B cell (primary cell): ENCODE data around the gene EIF4G1. TPM values are rescaled to one million over a fixed set of nuclear protein-coding genes. Genes with fewer than 3 reads are reported as not detected.

Experiments used
- ATAC-seq: fragments of 200-7000 bp; cut with Tn5 transposase; one replicate; pipeline ENCODE4 v1.10.0; 2021; ENCODE audit warnings: low read depth, mild to moderate bottlenecking, moderate number of reproducible peaks, moderate library complexity
- CTCF ChIA-PET: fragments of 350-600 bp; sonication (Branson Sonifier 250); formaldehyde crosslinking; loops from one replicate; lab custom pipeline; 2021; ENCODE audit warnings: antibody characterized with exemption, inconsistent platforms; lab: Charles Lee
- POLR2A ChIA-PET: fragments of 350-600 bp; sonication (Branson Sonifier 250); formaldehyde crosslinking; loops from one replicate; lab custom pipeline; 2021; ENCODE audit warnings: antibody characterized with exemption; lab: Charles Lee
- DNase-seq: peaks from one replicate; pipeline ENCODE4 v3.0.0; 2013
- H2AFZ ChIP-seq: 2 replicates; pipeline ENCODE4 v1.6.1; 2012; ENCODE audit warnings: mild to moderate bottlenecking, low read depth, low read length; ENCODE audit not compliant: insufficient read depth, poor library complexity, severe bottlenecking
- H3K27ac ChIP-seq, 2 donors: 1 replicate in 1 of 2; 2 replicates in 1 of 2; pipeline ENCODE4 v1.5.1; 2012 to 2013; ENCODE audit warnings: low read length in 2 of 2, mild to moderate bottlenecking in 2 of 2, moderate library complexity in 1 of 2
- H3K27me3 ChIP-seq, 4 experiments: fragments of 200-600 bp in 1 of 4; sonication (generic) in 1 of 4; replicated peaks in 1 of 4; 1 replicate in 2 of 4; 2 replicates in 2 of 4; pipeline versions ENCODE4 v1.6.1 to v1.7.0; 2013 to 2016; ENCODE audit warnings: low read length in 3 of 4, mild to moderate bottlenecking in 2 of 4, mixed read lengths in 1 of 4, moderate library complexity in 1 of 4; ENCODE audit not compliant: insufficient read depth in 4 of 4, control insufficient read depth in 3 of 4; ENCODE audit errors: control extremely low read depth in 1 of 4
- H3K36me3 ChIP-seq, 2 experiments: replicated peaks in 1 of 2; 1 replicate in 1 of 2; 2 replicates in 1 of 2; pipeline versions ENCODE4 v1.6.1 to v1.7.1; 2013; ENCODE audit warnings: low read length in 1 of 2; ENCODE audit not compliant: insufficient read depth in 2 of 2, control insufficient read depth in 1 of 2; ENCODE audit errors: control extremely low read depth in 1 of 2, extremely low read depth in 1 of 2
- H3K4me1 ChIP-seq, 2 donors: fragments of 200-600 bp in 1 of 2; sonication (generic) in 1 of 2; 1 replicate in 1 of 2; 2 replicates in 1 of 2; pipeline versions ENCODE4 v1.5.1 to v1.6.1; 2013 to 2017; ENCODE audit warnings: low read length in 2 of 2; ENCODE audit not compliant: control insufficient read depth in 2 of 2, insufficient read depth in 2 of 2
- H3K4me2 ChIP-seq: replicated peaks from 2 replicates; pipeline ENCODE3; 2012; ENCODE audit warnings: mild to moderate bottlenecking, low read depth, low read length; ENCODE audit not compliant: poor library complexity, severe bottlenecking
- H3K4me3 ChIP-seq, 5 experiments: fragments of 200-600 bp in 1 of 5; sonication (generic) in 1 of 5; 1 replicate in 3 of 5; 2 replicates in 2 of 5; pipeline versions ENCODE4 v1.5.1 to v1.7.0; 2011 to 2016; ENCODE audit warnings: low read length in 4 of 5, mild to moderate bottlenecking in 4 of 5, low read depth in 2 of 5, control low read depth in 1 of 5, moderate library complexity in 1 of 5; ENCODE audit not compliant: insufficient read depth in 1 of 5; ENCODE audit errors: control extremely low read depth in 1 of 5, extremely low read depth in 1 of 5
- H3K79me2 ChIP-seq: fragments of 200-600 bp; sonication (generic); one replicate; pipeline ENCODE4 v1.6.0; 2016; ENCODE audit warnings: low read length; ENCODE audit not compliant: control insufficient read depth, insufficient read depth
- H3K9ac ChIP-seq: fragments of 200-600 bp; sonication (generic); 2 replicates; pipeline ENCODE4 v1.6.1; 2017; ENCODE audit warnings: mild to moderate bottlenecking, low read length, moderate library complexity
- H3K9me3 ChIP-seq, 3 donors: one replicate each; pipeline versions ENCODE4 v1.6.1 to v1.7.1; 2013; ENCODE audit warnings: low read length in 2 of 3; ENCODE audit not compliant: control insufficient read depth in 2 of 3, insufficient read depth in 1 of 3; ENCODE audit errors: control extremely low read depth in 1 of 3
- H4K20me1 ChIP-seq: 2 replicates; pipeline ENCODE4 v1.6.0; 2012; ENCODE audit warnings: mild to moderate bottlenecking, low read length; ENCODE audit not compliant: insufficient read depth, control insufficient read depth, poor library complexity, severe bottlenecking
- H3K27ac Mint-ChIP-seq: one replicate; pipeline ENCODE4 v1.8.0; 2021; ENCODE audit warnings: mixed read lengths
- H3K27me3 Mint-ChIP-seq: one replicate; pipeline ENCODE4 v1.8.0; 2021; ENCODE audit warnings: mixed read lengths
- H3K4me1 Mint-ChIP-seq: one replicate; pipeline ENCODE4 v1.8.0; 2021; ENCODE audit warnings: mixed read lengths
- H3K4me3 Mint-ChIP-seq: one replicate; pipeline ENCODE4 v1.8.0; 2021; ENCODE audit warnings: mixed read lengths
- H3K9me3 Mint-ChIP-seq: one replicate; pipeline ENCODE4 v1.8.0; 2022; ENCODE audit warnings: mixed read lengths; ENCODE audit not compliant: insufficient read depth
- EZH2 ChIP-seq: IDR thresholded peaks from 2 replicates; pipeline ENCODE4 v1.6.1; 2012; ENCODE audit warnings: borderline replicate concordance, low read depth, mild to moderate bottlenecking, moderate library complexity, low read length; ENCODE audit not compliant: insufficient read depth, poor library complexity, severe bottlenecking
- WGBS: methylation state at CpG from one replicate; pipeline ENCODE4 v1.1.5; 2013; ENCODE audit warnings: missing lambda C conversion rate; ENCODE audit not compliant: insufficient coverage; 5-methylcytosine and 5-hydroxymethylcytosine counted together
- intact Hi-C: fragments of 100-400 bp; cut with micrococcal nuclease; formaldehyde crosslinking; loops from one replicate; pipeline ENCODE4 v1.10.0; 2022
- polyA plus RNA-seq: library from polyadenylated mRNA; depleted of rRNA; stranded (reverse); fragments of >200 nt; gene quantifications from 2 replicates; pipeline ENCODE4 v1.2.3, GENCODE V29; 2012
- total RNA-seq, 2 donors: library from RNA; stranded (reverse); fragments of 120-200 nt in 1 of 2; gene quantifications; 1 replicate in 1 of 2; 2 replicates in 1 of 2; pipeline versions ENCODE4 v1.2.3 to v1.2.4, GENCODE V29; 2013 to 2022
- TF ChIP-seq, protein P1 (sequence below): fragments of 200-600 bp; IDR thresholded peaks from one replicate; pipeline ENCODE4 v1.8.0; 2022; ENCODE audit warnings: antibody characterized with exemption, mild to moderate bottlenecking

EIF4G1 gene
- total and polyA plus RNA-seq, 2 donors (not counting 1 experiment from before 2014, with no cell fraction given) = 65.8 to 160 TPM

DNA sequence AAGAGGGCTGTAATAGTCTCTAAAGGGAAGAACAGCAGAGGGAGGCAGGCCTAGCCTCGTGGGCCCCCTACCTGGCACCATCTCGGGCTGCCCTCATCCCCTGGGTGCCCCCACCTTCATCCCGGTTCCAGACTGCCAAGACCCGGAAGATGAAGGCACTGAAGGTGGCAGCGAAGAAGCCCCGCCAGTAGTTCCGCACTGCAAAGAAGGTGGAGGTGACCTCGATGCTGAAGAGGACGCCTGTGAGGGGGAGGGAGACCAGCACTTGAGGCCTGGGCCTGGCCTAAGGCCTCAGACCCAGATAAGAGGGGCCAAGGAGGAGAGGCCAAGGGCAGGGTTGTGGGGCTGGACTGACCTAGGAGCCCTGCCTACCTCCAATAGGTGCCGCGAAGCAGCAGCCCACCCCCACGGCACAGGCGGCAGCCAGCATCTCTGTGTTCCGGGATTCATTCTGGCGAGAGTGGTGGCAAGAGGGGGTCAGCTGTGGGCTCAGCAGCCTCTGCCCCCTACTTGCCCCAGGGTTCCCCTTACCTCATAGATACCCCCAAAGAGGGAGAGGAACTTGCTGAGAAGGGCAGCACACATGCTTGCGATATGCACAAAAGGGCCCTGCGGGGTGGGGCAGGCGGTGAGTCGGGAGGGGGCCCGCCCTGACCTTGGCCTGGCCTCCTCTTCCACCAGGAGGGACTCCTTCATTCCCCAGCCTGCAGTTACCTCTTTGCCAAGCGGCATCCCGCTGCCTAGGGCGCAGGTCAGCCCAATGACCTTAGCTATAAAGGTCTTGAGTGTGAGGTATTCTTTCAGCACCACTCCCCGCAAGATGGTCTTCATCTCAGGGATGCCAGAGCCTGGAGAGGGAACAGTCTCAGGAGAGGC, 43.1 kb downstream of the EIF4G1 start:
- POLR2A ChIA-PET = no interaction called here

More for the DNA sequence above, 43.1 kb downstream of the EIF4G1 start:
- intact Hi-C loops = no loop called here
- TF ChIP-seq, protein P1, sequence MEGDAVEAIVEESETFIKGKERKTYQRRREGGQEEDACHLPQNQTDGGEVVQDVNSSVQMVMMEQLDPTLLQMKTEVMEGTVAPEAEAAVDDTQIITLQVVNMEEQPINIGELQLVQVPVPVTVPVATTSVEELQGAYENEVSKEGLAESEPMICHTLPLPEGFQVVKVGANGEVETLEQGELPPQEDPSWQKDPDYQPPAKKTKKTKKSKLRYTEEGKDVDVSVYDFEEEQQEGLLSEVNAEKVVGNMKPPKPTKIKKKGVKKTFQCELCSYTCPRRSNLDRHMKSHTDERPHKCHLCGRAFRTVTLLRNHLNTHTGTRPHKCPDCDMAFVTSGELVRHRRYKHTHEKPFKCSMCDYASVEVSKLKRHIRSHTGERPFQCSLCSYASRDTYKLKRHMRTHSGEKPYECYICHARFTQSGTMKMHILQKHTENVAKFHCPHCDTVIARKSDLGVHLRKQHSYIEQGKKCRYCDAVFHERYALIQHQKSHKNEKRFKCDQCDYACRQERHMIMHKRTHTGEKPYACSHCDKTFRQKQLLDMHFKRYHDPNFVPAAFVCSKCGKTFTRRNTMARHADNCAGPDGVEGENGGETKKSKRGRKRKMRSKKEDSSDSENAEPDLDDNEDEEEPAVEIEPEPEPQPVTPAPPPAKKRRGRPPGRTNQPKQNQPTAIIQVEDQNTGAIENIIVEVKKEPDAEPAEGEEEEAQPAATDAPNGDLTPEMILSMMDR = no peak
- TF ChIP-seq EZH2 = no peak
- WGBS = 96% methylated on average over 21 of the region's 24 CpGs
- no peaks in the 10 kb centered on the region for H3K36me3 ChIP-seq
- DNase-seq = no peak
- H3K4me3 Mint-ChIP-seq = no peak overlapping the region
- no peaks in the 10 kb centered on the region for H4K20me1 ChIP-seq
- no peak overlapping the region for H3K4me2 ChIP-seq
- H2AFZ ChIP-seq = no peak overlapping the region
- H3K27ac Mint-ChIP-seq = no peak overlapping the region
- no peak overlapping the region for H3K4me3 ChIP-seq
- H3K4me1 Mint-ChIP-seq = peaks cover 3% of the 10 kb centered on the region
- ATAC-seq = no peak
- H3K9me3 Mint-ChIP-seq = no peaks in the 10 kb centered on the region
- H3K9me3 ChIP-seq = no peaks in the 10 kb centered on the region
- H3K4me1 ChIP-seq = peaks cover 6 to 14% of the 10 kb centered on the region in 2 donors
- H3K27me3 Mint-ChIP-seq = no peaks in the 10 kb centered on the region
- H3K27me3 ChIP-seq = no peaks in the 10 kb centered on the region
- H3K9ac ChIP-seq = no peak overlapping the region
- peaks cover 5% of the 10 kb centered on the region for H3K79me2 ChIP-seq
- no peak overlapping the region for H3K27ac ChIP-seq
- CTCF ChIA-PET = no interaction called here
